GM18499 (cell line): ENCODE results near the gene TAF11L2.
"Not testable (repeated sequence)": the region's sequence is repeated elsewhere in the genome, so short reads cannot be mapped to it uniquely, and the experiment has no call there.

ENCODE experiments used
- ATAC-seq: cut with Tn5 transposase; IDR thresholded peaks from one replicate; pipeline ENCODE4 v1.9.1; 2021; ENCODE audit warnings: moderate number of reproducible peaks; ENCODE audit not compliant: insufficient read depth, unreplicated experiment

Gene TAF11L2

DNA sequence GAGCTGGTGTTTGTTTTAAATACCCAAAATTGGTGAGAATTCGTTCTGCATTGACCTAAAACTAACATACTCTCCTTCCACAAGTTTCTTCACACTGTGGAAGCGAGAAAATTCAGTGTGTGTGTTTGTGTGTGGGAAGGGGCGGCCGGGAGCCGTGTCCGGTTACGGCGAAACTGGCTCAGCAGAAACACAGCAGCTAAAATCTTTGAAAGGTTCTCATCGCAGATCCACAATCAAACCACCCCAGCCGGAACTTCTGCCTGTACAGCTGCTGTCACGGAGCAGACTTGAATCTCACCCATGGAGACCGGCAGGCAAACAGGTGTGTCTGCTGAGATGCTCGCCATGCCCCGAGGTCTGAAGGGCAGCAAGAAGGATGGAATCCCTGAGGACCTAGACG, 26.9 kb downstream of the TAF11L2 start, which contains the start of gene TAF11L5:
TSS of gene TAF11L5 (plus strand) at position 301 of the 400 bp plus-strand sequence.
- ATAC-seq: not testable (repeated sequence)

DNA sequence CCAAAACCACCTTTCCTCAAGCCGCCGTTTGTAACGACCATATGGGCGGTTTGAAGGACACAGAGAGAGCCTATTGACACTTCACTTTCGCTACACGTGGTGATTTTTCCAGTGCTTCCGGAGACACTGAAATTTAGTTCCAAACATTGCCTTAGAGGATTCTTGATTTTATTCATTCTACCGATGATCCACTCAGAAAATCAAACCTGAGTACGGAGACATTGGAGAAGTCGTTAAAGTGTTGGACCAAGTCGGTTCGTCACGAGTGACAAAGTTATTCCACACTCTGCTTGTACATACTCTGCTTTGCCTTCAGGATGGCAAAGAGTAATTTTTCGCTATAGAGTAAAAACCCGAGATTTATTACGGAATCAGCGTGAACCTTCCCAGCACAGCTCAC, 28.5 kb downstream of the TAF11L2 start:
- not testable (repeated sequence) for ATAC-seq

DNA sequence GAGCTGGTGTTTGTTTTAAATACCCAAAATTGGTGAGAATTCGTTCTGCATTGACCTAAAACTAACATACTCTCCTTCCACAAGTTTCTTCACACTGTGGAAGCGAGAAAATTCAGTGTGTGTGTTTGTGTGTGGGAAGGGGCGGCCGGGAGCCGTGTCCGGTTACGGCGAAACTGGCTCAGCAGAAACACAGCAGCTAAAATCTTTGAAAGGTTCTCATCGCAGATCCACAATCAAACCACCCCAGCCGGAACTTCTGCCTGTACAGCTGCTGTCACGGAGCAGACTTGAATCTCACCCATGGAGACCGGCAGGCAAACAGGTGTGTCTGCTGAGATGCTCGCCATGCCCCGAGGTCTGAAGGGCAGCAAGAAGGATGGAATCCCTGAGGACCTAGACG, 30.3 kb downstream of the TAF11L2 start, which contains the start of gene TAF11L6:
TSS of gene TAF11L6 (plus strand) at position 301 of the 400 bp plus-strand sequence.
- not testable (repeated sequence) for ATAC-seq
